Erythroblast (primary cell): ENCODE data around the gene ARHGEF11.

Experiments used
- GATA1 ChIP-seq: IDR thresholded peaks from 2 replicates; pipeline ENCODE4 v1.6.1; 2011; ENCODE audit warnings: low read depth, mild to moderate bottlenecking, control low read depth, low read length, moderate library complexity
- POLR2A ChIP-seq: IDR thresholded peaks from 2 replicates; pipeline ENCODE4 v1.6.1; 2011; ENCODE audit warnings: mild to moderate bottlenecking, low read length

- TF ChIP-seq POLR2A (no peak), GATA1 (no peak)
These were observed 87.3 kb downstream of the ARHGEF11 start for GRCh38 chr1:156958247-156958714.
